ENCODE measurements around the gene CORO6. TPM values are rescaled to one million over a fixed set of nuclear protein-coding genes. Genes with fewer than 3 reads are reported as not detected.

CORO6 gene
- total RNA-seq, 1 experiment from 2014 or later = 9.7 TPM

GRCh38 chr17:29596811-29597210 lies 25.9 kb downstream of the CORO6 start:
- Histone ChIP-seq H3K27me3 (ENCODE audit: control insufficient read depth, insufficient read depth, low read length) (no peaks in the 10 kb centered on the region), H3K4me3 (ENCODE audit: low read depth in 2 of 2, low read length in 2 of 2) (no peak overlapping the region), H3K36me3 (ENCODE audit: control insufficient read depth, insufficient read depth, low read length) (no peaks in the 10 kb centered on the region), H3K27ac (ENCODE audit: low read length) (peak overlapping the region; percentile 25; the same call in 1 of the 2 replicates), H3K9me3 (ENCODE audit: control insufficient read depth, insufficient read depth, low read depth, low read length) (no peaks in the 10 kb centered on the region), H3K4me1 (ENCODE audit: control insufficient read depth, insufficient read depth, low read length) (peaks cover 49% of the 10 kb centered on the region)
- intact Hi-C loops (cut with micrococcal nuclease; ENCODE audit: unreplicated experiment) = no loop called here
- POLR2A ChIA-PET = interaction anchor here (0.6 kb wide), 1 partner anchor 284 kb away, joined by 3 read pairs; no protein-coding TSS in a partner anchor
- no peak for ATAC-seq
- in situ Hi-C loops (cut with HindIII; ENCODE audit: low pct_unique_long_range_greater_than_20kb, low sequenced_read_pairs) = no loop called here
- CTCF ChIA-PET = interaction anchor here (1.5 kb wide), 1 partner anchor 20 kb away, joined by 5 read pairs; no protein-coding TSS in a partner anchor
- no peak for DNase-seq (ENCODE audit: low read depth, low spot score)
- TF ChIP-seq CTCF (IDR thresholded peaks at IDR 0.05) (no peak), SIN3A (IDR thresholded peaks at IDR 0.05; ENCODE audit: borderline replicate concordance, insufficient read depth, low read depth, low read length) (no peak), TCF7L2 (IDR thresholded peaks at IDR 0.05; ENCODE audit: low read depth, low read length) (no peak), POLR2AphosphoS5 (IDR thresholded peaks at IDR 0.05; ENCODE audit: low read depth, low read length) (no peak), REST (IDR thresholded peaks at IDR 0.05; ENCODE audit: insufficient read depth in 1 of 2, low read depth in 2 of 2, low read length in 1 of 2) (no peak)
- no TSS peak for BruUV-seq (replicated peaks)

GRCh38 chr17:29595943-29596774 lies 26.6 kb downstream of the CORO6 start:
- DNase-seq (ENCODE audit: low read depth, low spot score) = no peak
- Histone ChIP-seq H3K27me3 (ENCODE audit: control insufficient read depth, insufficient read depth, low read length) (no peaks in the 10 kb centered on the region), H3K9me3 (ENCODE audit: control insufficient read depth, insufficient read depth, low read depth, low read length) (no peaks in the 10 kb centered on the region), H3K4me1 (ENCODE audit: control insufficient read depth, insufficient read depth, low read length) (peaks cover 54% of the 10 kb centered on the region), H3K36me3 (ENCODE audit: control insufficient read depth, insufficient read depth, low read length) (no peaks in the 10 kb centered on the region), H3K4me3 (ENCODE audit: low read depth in 2 of 2, low read length in 2 of 2) (no peak overlapping the region), H3K27ac (ENCODE audit: low read length) (no peak overlapping the region)
- CTCF ChIA-PET = no interaction called here
- intact Hi-C loops (cut with micrococcal nuclease; ENCODE audit: unreplicated experiment) (no loop called here), in situ Hi-C loops (cut with HindIII; ENCODE audit: low pct_unique_long_range_greater_than_20kb, low sequenced_read_pairs) (no loop called here)
- BruUV-seq (replicated peaks) = no TSS peak
- ATAC-seq = no peak
- no peak for TF ChIP-seq CTCF (IDR thresholded peaks at IDR 0.05)
- TF ChIP-seq SIN3A (IDR thresholded peaks at IDR 0.05; ENCODE audit: borderline replicate concordance, insufficient read depth, low read depth, low read length) = no peak
- TF ChIP-seq POLR2AphosphoS5 (IDR thresholded peaks at IDR 0.05; ENCODE audit: low read depth, low read length) = no peak
- TF ChIP-seq REST (IDR thresholded peaks at IDR 0.05; ENCODE audit: insufficient read depth in 1 of 2, low read depth in 2 of 2, low read length in 1 of 2) = no peak
- no peak for TF ChIP-seq TCF7L2 (IDR thresholded peaks at IDR 0.05; ENCODE audit: low read depth, low read length)
- POLR2A ChIA-PET = no interaction called here

Measured in Panc1 (cell line).